PC-3 (cell line): ENCODE data around the gene PRKN. TPM values are rescaled to one million over a fixed set of nuclear protein-coding genes. Genes with fewer than 3 reads are reported as not detected.
A peak's percentile ranks its signal among the peaks of the same experiment; 100 is the strongest.

Source experiments
- ATAC-seq: fragments of 200-7000 bp; cut with Tn5 transposase; 2 replicates; pipeline ENCODE4 v1.9.1; 2020; ENCODE audit warnings: mild to moderate bottlenecking, moderate library complexity
- BruUV-seq: library from RNA; stranded (reverse); fragments of 400-500 nt; replicated peaks from 2 replicates; lab custom pipeline; 2021; lab: Mats Ljungman, UMichigan
- CTCF ChIA-PET: fragments of 300-600 bp; sonication (Branson Sonifier 250); formaldehyde crosslinking; loops from one replicate; lab custom pipeline; 2022; ENCODE audit warnings: antibody characterized with exemption; lab: Charles Lee
- POLR2A ChIA-PET: fragments of 300-600 bp; sonication (Branson Sonifier 250); formaldehyde crosslinking; loops from one replicate; lab custom pipeline; 2022; ENCODE audit warnings: antibody characterized with exemption; ENCODE audit not compliant: unreplicated experiment; lab: Charles Lee
- DNase-seq: peaks from one replicate; pipeline ENCODE4 v3.0.0-alpha.2; 2015
- H2AFZ ChIP-seq: fragments of 300-600 bp; sonication (generic); 2 replicates; pipeline ENCODE4 v1.6.0; 2016; ENCODE audit warnings: antibody characterized with exemption, low read length
- H3F3A ChIP-seq: fragments of 300-600 bp; sonication (generic); one replicate; pipeline ENCODE4 v1.6.0; 2017; ENCODE audit warnings: antibody characterized with exemption, low read length, control low read depth, mild to moderate bottlenecking; ENCODE audit not compliant: unreplicated experiment
- H3K27ac ChIP-seq: fragments of 300-600 bp; sonication (generic); 2 replicates; pipeline ENCODE4 v1.5.1; 2016; ENCODE audit warnings: mild to moderate bottlenecking, low read length
- H3K27me3 ChIP-seq: fragments of 300-600 bp; sonication (generic); 2 replicates; pipeline ENCODE4 v1.6.1; 2016; ENCODE audit warnings: low read length, mixed read lengths
- H3K36me3 ChIP-seq: fragments of 300-600 bp; sonication (generic); 2 replicates; pipeline ENCODE4 v1.6.1; 2016; ENCODE audit warnings: low read depth, mixed run types, low read length, mixed read lengths
- H3K4me1 ChIP-seq: fragments of 300-600 bp; sonication (generic); 2 replicates; pipeline ENCODE4 v1.5.1; 2016; ENCODE audit warnings: low read length; ENCODE audit not compliant: insufficient read depth
- H3K4me2 ChIP-seq: fragments of 300-600 bp; sonication (generic); 2 replicates; pipeline ENCODE4 v1.6.0; 2016; ENCODE audit warnings: low read length
- H3K4me3 ChIP-seq: fragments of 300-600 bp; sonication (generic); 2 replicates; pipeline ENCODE4 v1.5.1; 2016; ENCODE audit warnings: mild to moderate bottlenecking, low read length, mixed read lengths
- H3K79me2 ChIP-seq: fragments of 300-600 bp; sonication (generic); 2 replicates; pipeline ENCODE4 v1.6.1; 2017; ENCODE audit warnings: low read length, mixed read lengths
- H3K9ac ChIP-seq: fragments of 300-600 bp; sonication (generic); 2 replicates; pipeline ENCODE4 v1.6.0; 2016; ENCODE audit warnings: mild to moderate bottlenecking, low read length
- H3K9me2 ChIP-seq: fragments of 300-600 bp; sonication (generic); replicated peaks from 2 replicates; pipeline ENCODE4 v1.6.1; 2016; ENCODE audit warnings: mixed run types, low read length, mixed read lengths
- H3K9me3 ChIP-seq: fragments of 300-600 bp; sonication (generic); 2 replicates; pipeline ENCODE4 v1.6.1; 2016; ENCODE audit warnings: low read length, mixed read lengths
- H4K20me1 ChIP-seq: fragments of 300-600 bp; sonication (generic); 2 replicates; pipeline ENCODE4 v1.6.1; 2016; ENCODE audit warnings: low read length, mixed read lengths
- CTCF ChIP-seq: fragments of 300-600 bp; sonication (generic); conservative IDR thresholded peaks from 2 replicates; pipeline ENCODE4 v1.5.1; 2017; ENCODE audit warnings: antibody characterized with exemption, low read depth, mild to moderate bottlenecking, low read length
- EZH2 ChIP-seq: fragments of 300-600 bp; sonication (generic); IDR thresholded peaks from one replicate; pipeline ENCODE4 v1.6.1; 2017; ENCODE audit warnings: antibody characterized with exemption, mild to moderate bottlenecking, low read length; ENCODE audit not compliant: unreplicated experiment
- EZH2phosphoT487 ChIP-seq: fragments of 300-600 bp; sonication (generic); IDR thresholded peaks from 2 replicates; pipeline ENCODE4 v1.6.1; 2018; ENCODE audit warnings: mild to moderate bottlenecking, antibody characterized with exemption, low read length, borderline replicate concordance
- intact Hi-C: fragments of 100-400 bp; cut with micrococcal nuclease; formaldehyde crosslinking; loops from 2 replicates; pipeline ENCODE4 v1.9.0; 2023
- total RNA-seq: library from RNA; depleted of rRNA; stranded (reverse); fragments of >200 nt; gene quantifications from 2 replicates; pipeline ENCODE4 v1.2.3, GENCODE V29; 2014

PRKN gene
- total RNA-seq, 1 experiment from 2014 or later, result not detected

- H3K36me3 ChIP-seq, result no peaks in the 10 kb centered on the region
- no peaks in the 10 kb centered on the region for H3K4me1 ChIP-seq
- H3K79me2 ChIP-seq, result no peaks in the 10 kb centered on the region
- H3F3A ChIP-seq, result no peaks in the 10 kb centered on the region
- POLR2A ChIA-PET, result no interaction called here
- intact Hi-C loops, result no loop called here
- H2AFZ ChIP-seq, result no peak overlapping the region
- no TSS peak for BruUV-seq
- H3K9me3 ChIP-seq, result no peaks in the 10 kb centered on the region
- CTCF ChIA-PET, result no interaction called here
- DNase-seq (peak; percentile 55), ATAC-seq (no peak)
- H3K4me3 ChIP-seq, result no peak overlapping the region
- H3K9me2 ChIP-seq, result no peaks in the 10 kb centered on the region
- H3K4me2 ChIP-seq, result no peak overlapping the region
- no peaks in the 10 kb centered on the region for H3K27me3 ChIP-seq
- no peak overlapping the region for H3K9ac ChIP-seq
- H4K20me1 ChIP-seq, result no peaks in the 10 kb centered on the region
- no peak overlapping the region for H3K27ac ChIP-seq
- TF ChIP-seq CTCF, result no peak
- TF ChIP-seq EZH2, result no peak
- no peak for TF ChIP-seq EZH2phosphoT487
These were observed 627.9 kb downstream of the PRKN start for GRCh38 chr6:162099685-162100084.

- Histone ChIP-seq H3K4me1 (no peaks in the 10 kb centered on the region), H3K9me2 (no peaks in the 10 kb centered on the region), H4K20me1 (no peaks in the 10 kb centered on the region), H3K9ac (no peak overlapping the region), H3K27ac (no peak overlapping the region), H3K27me3 (peaks cover 31% of the 10 kb centered on the region), H3K79me2 (no peaks in the 10 kb centered on the region), H2AFZ (no peak overlapping the region), H3K9me3 (no peaks in the 10 kb centered on the region), H3K4me2 (no peak overlapping the region), H3F3A (no peaks in the 10 kb centered on the region), H3K4me3 (no peak overlapping the region), H3K36me3 (no peaks in the 10 kb centered on the region)
- intact Hi-C loops, result no loop called here
- DNase-seq (no peak), ATAC-seq (no peak)
- ChIA-PET POLR2A (no interaction called here), CTCF (no interaction called here)
- TF ChIP-seq EZH2, result no peak
- no TSS peak for BruUV-seq
These were observed 634.6 kb downstream of the PRKN start for GRCh38 chr6:162092816-162093502.

GRCh38 chr6:162090734-162091133 lies 636.8 kb downstream of the PRKN start:
- Histone ChIP-seq H2AFZ (no peak overlapping the region), H3K79me2 (no peaks in the 10 kb centered on the region), H3K27ac (no peak overlapping the region), H3K4me1 (no peaks in the 10 kb centered on the region), H3K9ac (no peak overlapping the region), H3K9me3 (no peaks in the 10 kb centered on the region), H3F3A (no peaks in the 10 kb centered on the region), H3K36me3 (no peaks in the 10 kb centered on the region), H4K20me1 (no peaks in the 10 kb centered on the region), H3K4me2 (no peak overlapping the region), H3K4me3 (no peak overlapping the region), H3K9me2 (no peaks in the 10 kb centered on the region), H3K27me3 (peaks cover 31% of the 10 kb centered on the region)
- DNase-seq (no peak), ATAC-seq (no peak)
- ChIA-PET POLR2A (no interaction called here), CTCF (no interaction called here)
- intact Hi-C loops, result no loop called here
- no TSS peak for BruUV-seq
- no peak for TF ChIP-seq CTCF
- no peak for TF ChIP-seq EZH2phosphoT487
- no peak for TF ChIP-seq EZH2
